HepG2 (cell line): ENCODE results near the gene POLA2. TPM values are rescaled to one million over a fixed set of nuclear protein-coding genes. Genes with fewer than 3 reads are reported as not detected.

Experiments
- ASH2L ChIP-seq: fragments of 300-600, 200-600 bp; sonication (generic); IDR thresholded peaks from 2 replicates; pipeline ENCODE4 v1.7.0; 2017; ENCODE audit warnings: low read depth, mild to moderate bottlenecking, moderate library complexity, mixed read lengths, low read length; ENCODE audit not compliant: insufficient read length
- ESRRA ChIP-seq: sonication (generic); formaldehyde crosslinking; IDR thresholded peaks from 2 replicates; pipeline ENCODE4 v1.5.1; 2020; ENCODE audit warnings: mild to moderate bottlenecking, low read depth, missing genetic modification reagents
- FLYWCH1 ChIP-seq: sonication (generic); formaldehyde crosslinking; IDR thresholded peaks from 2 replicates; pipeline ENCODE4 v1.8.1; 2023; ENCODE audit warnings: mild to moderate bottlenecking, missing genetic modification reagents
- FOXK2 ChIP-seq: fragments of 450-650 bp; IDR thresholded peaks from 2 replicates; pipeline ENCODE4 v1.6.1; 2016
- NFYB ChIP-seq: sonication (generic); formaldehyde crosslinking; IDR thresholded peaks from 2 replicates; pipeline ENCODE4 v1.4.0; 2020; ENCODE audit warnings: missing genetic modification reagents
- SMARCC2 ChIP-seq: fragments of 450-650 bp; IDR thresholded peaks from 2 replicates; pipeline ENCODE4 v1.6.1; 2017; ENCODE audit warnings: antibody characterized with exemption, mild to moderate bottlenecking
- ZBTB7A ChIP-seq: sonication (generic); formaldehyde crosslinking; IDR thresholded peaks from 2 replicates; pipeline ENCODE4 v1.8.0; 2022; ENCODE audit warnings: mild to moderate bottlenecking, missing genetic modification reagents
- ZFP82 ChIP-seq: sonication (generic); formaldehyde crosslinking; IDR thresholded peaks from 2 replicates; pipeline ENCODE4 v1.5.1; 2020; ENCODE audit warnings: mild to moderate bottlenecking, missing genetic modification reagents, borderline replicate concordance
- ZFY ChIP-seq: sonication (generic); formaldehyde crosslinking; IDR thresholded peaks from 2 replicates; pipeline ENCODE4 v1.4.0; 2020; ENCODE audit warnings: missing genetic modification reagents
- ZFYVE20 ChIP-seq: sonication (generic); formaldehyde crosslinking; IDR thresholded peaks from 2 replicates; pipeline ENCODE4 v1.8.0; 2023; ENCODE audit warnings: low read depth, mild to moderate bottlenecking, moderate library complexity, missing genetic modification reagents, borderline replicate concordance
- ZNF160 ChIP-seq: sonication (generic); formaldehyde crosslinking; IDR thresholded peaks from 2 replicates; pipeline ENCODE4 v1.8.0; 2022; ENCODE audit warnings: mild to moderate bottlenecking, inconsistent platforms, missing genetic modification reagents
- ZNF224 ChIP-seq: sonication (generic); formaldehyde crosslinking; IDR thresholded peaks from 2 replicates; pipeline ENCODE4 v1.5.0; 2020; ENCODE audit warnings: mild to moderate bottlenecking, missing genetic modification reagents
- ZNF841 ChIP-seq: sonication (generic); formaldehyde crosslinking; IDR thresholded peaks from 2 replicates; pipeline ENCODE4 v1.8.1; 2023; ENCODE audit warnings: missing genetic modification reagents, borderline replicate concordance
- polyA plus RNA-seq, 8 experiments: library from polyadenylated mRNA; depleted of rRNA in 3 of 8; stranded (reverse) in 7 of 8; unstranded in 1 of 8; fragments of >200 nt; fragmentation: Illumina TruSeq in 4 of 8; extraction: Trizol in 4 of 8; gene quantifications; 2 replicates each; pipeline versions ENCODE4 v1.2.1 to v1.2.3, GENCODE V29; 2011 to 2016; ENCODE audit warnings: low read depth in 4 of 8, missing spikeins in 1 of 8, mixed read lengths in 1 of 8; ENCODE audit not compliant: insufficient read depth in 1 of 8
- total RNA-seq, 5 experiments: library from RNA; depleted of rRNA; stranded (reverse); fragments of >200 nt; fragmentation: Illumina TruSeq; extraction: Trizol; gene quantifications; 2 replicates each; pipeline ENCODE4 v1.2.3, GENCODE V29; 2016; ENCODE audit warnings: low read depth in 1 of 5
- TF ChIP-seq, protein P1 (sequence below): IDR thresholded peaks from 2 replicates; pipeline ENCODE4 v1.6.1; 2012; ENCODE audit warnings: low read length, improper control_type of control experiment
- TF ChIP-seq, protein P2 (sequence below): IDR thresholded peaks from 2 replicates; pipeline ENCODE4 v1.6.1; 2016; ENCODE audit warnings: missing genetic modification reagents, missing compliant biosample characterization
- TF ChIP-seq, protein P3 (sequence below): sonication (generic); formaldehyde crosslinking; conservative IDR thresholded peaks from 2 replicates; pipeline ENCODE4 v1.8.0; 2022; ENCODE audit warnings: missing genetic modification reagents
- TF ChIP-seq, protein P4 (sequence below): sonication (generic); formaldehyde crosslinking; conservative IDR thresholded peaks from 2 replicates; pipeline ENCODE4 v1.4.0; 2020; ENCODE audit warnings: mild to moderate bottlenecking, missing genetic modification reagents, moderate library complexity

The POLA2 gene
- total and polyA plus RNA-seq, 2 of the 13 experiments (the other 11 are each of a cell fraction or from before 2014, with no cell fraction given) = 9.7 to 15.6 TPM

DNA sequence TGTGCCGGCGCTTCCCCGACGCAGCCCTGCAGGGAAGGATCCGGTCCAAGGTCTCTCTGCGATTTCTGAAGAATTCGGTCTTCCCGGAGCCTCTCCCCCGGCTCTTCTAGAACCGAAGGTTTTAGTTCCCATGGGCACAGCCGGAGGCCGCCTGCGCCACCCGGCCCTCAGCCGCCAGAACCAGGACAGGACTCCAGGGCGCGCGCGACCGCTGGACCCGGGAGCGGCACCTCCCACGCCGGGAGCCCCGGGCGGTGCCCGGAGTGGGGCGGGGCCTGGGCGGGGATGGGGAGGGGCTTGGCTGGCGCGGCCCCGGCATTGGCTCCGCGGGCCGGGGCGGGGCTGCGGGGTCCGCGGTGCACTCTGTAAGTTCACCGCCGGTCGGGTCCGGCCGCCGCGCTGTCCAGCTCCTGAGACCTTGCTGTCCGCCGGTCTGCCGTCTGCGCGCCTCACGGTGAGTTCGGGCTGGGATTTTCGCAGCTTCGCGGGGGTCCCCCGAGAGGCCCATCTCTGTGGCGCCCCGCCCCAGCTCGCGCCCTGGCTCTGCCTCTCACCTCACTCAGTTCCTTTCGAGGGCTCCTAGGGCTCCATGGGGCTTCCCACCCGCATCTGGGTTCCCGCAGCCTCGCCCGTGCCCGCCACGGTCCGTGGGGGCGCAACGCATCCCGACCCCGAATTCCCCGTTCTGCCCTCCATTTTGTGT is 52.9 kb downstream of the POLA2 start, which contains the start of gene CDC42EP2 (continued):
- TF ChIP-seq, protein P1, sequence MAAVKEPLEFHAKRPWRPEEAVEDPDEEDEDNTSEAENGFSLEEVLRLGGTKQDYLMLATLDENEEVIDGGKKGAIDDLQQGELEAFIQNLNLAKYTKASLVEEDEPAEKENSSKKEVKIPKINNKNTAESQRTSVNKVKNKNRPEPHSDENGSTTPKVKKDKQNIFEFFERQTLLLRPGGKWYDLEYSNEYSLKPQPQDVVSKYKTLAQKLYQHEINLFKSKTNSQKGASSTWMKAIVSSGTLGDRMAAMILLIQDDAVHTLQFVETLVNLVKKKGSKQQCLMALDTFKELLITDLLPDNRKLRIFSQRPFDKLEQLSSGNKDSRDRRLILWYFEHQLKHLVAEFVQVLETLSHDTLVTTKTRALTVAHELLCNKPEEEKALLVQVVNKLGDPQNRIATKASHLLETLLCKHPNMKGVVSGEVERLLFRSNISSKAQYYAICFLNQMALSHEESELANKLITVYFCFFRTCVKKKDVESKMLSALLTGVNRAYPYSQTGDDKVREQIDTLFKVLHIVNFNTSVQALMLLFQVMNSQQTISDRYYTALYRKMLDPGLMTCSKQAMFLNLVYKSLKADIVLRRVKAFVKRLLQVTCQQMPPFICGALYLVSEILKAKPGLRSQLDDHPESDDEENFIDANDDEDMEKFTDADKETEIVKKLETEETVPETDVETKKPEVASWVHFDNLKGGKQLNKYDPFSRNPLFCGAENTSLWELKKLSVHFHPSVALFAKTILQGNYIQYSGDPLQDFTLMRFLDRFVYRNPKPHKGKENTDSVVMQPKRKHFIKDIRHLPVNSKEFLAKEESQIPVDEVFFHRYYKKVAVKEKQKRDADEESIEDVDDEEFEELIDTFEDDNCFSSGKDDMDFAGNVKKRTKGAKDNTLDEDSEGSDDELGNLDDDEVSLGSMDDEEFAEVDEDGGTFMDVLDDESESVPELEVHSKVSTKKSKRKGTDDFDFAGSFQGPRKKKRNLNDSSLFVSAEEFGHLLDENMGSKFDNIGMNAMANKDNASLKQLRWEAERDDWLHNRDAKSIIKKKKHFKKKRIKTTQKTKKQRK = no peak
- TF ChIP-seq ZFYVE20 (CRISPR knock-in tag) = no peak
- TF ChIP-seq, protein P2, sequence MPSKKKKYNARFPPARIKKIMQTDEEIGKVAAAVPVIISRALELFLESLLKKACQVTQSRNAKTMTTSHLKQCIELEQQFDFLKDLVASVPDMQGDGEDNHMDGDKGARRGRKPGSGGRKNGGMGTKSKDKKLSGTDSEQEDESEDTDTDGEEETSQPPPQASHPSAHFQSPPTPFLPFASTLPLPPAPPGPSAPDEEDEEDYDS (CRISPR knock-in tag) = peak; percentile 66
- no peak for TF ChIP-seq FOXK2
- TF ChIP-seq ZNF224 (CRISPR knock-in tag) = no peak
- no peak for TF ChIP-seq ZNF841 (CRISPR knock-in tag)
- TF ChIP-seq ESRRA (CRISPR knock-in tag) = 0 out of 2 replicates have a peak, but pooled peaks have one; percentile 8
- TF ChIP-seq ZBTB7A (CRISPR knock-in tag) = 0 out of 2 replicates have a peak, but pooled peaks have one; percentile 26
- peak; percentile 29; the same call in 1 of the 2 replicates for TF ChIP-seq ZFP82 (CRISPR knock-in tag)
- TF ChIP-seq, protein P3, sequence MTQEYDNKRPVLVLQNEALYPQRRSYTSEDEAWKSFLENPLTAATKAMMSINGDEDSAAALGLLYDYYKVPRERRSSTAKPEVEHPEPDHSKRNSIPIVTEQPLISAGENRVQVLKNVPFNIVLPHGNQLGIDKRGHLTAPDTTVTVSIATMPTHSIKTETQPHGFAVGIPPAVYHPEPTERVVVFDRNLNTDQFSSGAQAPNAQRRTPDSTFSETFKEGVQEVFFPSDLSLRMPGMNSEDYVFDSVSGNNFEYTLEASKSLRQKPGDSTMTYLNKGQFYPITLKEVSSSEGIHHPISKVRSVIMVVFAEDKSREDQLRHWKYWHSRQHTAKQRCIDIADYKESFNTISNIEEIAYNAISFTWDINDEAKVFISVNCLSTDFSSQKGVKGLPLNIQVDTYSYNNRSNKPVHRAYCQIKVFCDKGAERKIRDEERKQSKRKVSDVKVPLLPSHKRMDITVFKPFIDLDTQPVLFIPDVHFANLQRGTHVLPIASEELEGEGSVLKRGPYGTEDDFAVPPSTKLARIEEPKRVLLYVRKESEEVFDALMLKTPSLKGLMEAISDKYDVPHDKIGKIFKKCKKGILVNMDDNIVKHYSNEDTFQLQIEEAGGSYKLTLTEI (CRISPR knock-in tag) = no peak
- TF ChIP-seq ASH2L = peak; percentile 53
- TF ChIP-seq FLYWCH1 (CRISPR knock-in tag) = no peak
- TF ChIP-seq ZFY (CRISPR knock-in tag) = peak; percentile 60; the same call in 1 of the 2 replicates
- no peak for TF ChIP-seq SMARCC2
- TF ChIP-seq, protein P4, sequence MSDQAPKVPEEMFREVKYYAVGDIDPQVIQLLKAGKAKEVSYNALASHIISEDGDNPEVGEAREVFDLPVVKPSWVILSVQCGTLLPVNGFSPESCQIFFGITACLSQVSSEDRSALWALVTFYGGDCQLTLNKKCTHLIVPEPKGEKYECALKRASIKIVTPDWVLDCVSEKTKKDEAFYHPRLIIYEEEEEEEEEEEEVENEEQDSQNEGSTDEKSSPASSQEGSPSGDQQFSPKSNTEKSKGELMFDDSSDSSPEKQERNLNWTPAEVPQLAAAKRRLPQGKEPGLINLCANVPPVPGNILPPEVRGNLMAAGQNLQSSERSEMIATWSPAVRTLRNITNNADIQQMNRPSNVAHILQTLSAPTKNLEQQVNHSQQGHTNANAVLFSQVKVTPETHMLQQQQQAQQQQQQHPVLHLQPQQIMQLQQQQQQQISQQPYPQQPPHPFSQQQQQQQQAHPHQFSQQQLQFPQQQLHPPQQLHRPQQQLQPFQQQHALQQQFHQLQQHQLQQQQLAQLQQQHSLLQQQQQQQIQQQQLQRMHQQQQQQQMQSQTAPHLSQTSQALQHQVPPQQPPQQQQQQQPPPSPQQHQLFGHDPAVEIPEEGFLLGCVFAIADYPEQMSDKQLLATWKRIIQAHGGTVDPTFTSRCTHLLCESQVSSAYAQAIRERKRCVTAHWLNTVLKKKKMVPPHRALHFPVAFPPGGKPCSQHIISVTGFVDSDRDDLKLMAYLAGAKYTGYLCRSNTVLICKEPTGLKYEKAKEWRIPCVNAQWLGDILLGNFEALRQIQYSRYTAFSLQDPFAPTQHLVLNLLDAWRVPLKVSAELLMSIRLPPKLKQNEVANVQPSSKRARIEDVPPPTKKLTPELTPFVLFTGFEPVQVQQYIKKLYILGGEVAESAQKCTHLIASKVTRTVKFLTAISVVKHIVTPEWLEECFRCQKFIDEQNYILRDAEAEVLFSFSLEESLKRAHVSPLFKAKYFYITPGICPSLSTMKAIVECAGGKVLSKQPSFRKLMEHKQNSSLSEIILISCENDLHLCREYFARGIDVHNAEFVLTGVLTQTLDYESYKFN (CRISPR knock-in tag) = no peak
- no peak for TF ChIP-seq NFYB
- TF ChIP-seq ZNF160 = peak; percentile 40; the same call in 1 of the 2 replicates
